DOHH2 (cell line): Measurements from ENCODE around the gene EXOC3L1.

Source experiments
- EZH2phosphoT487 ChIP-seq: fragments of 200-600 bp; sonication (generic); IDR thresholded peaks from 2 replicates; pipeline ENCODE4 v1.6.1; 2017; ENCODE audit warnings: borderline replicate concordance, mild to moderate bottlenecking, antibody characterized with exemption, low read length, moderate library complexity, mixed read lengths
- TF ChIP-seq, protein P1 (sequence below): fragments of 200-600 bp; sonication (generic); IDR thresholded peaks from one replicate; pipeline ENCODE4 v1.5.1; 2014; ENCODE audit warnings: antibody characterized with exemption, mild to moderate bottlenecking, low read depth, low read length; ENCODE audit not compliant: poor library complexity, severe bottlenecking

DNA sequence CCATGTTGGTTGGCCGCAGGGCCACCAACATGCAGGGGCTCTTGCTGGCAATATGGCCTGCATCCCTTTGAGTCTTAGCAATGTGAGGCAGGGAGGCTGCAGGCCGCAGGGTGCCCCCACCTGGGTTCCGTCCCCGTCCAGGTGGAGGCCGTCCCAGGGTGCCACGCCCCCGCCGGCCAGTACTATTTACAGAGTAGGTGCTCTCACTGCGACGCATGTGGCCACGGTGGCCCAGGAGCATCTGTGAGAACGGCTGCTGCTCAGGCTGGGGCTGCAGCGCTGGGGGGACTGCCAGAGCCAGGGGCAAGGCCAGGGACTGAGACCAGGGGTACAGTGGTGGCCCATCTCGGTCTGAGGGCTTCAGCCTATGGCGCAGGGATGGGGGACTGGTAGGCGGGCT lies 9.8 kb downstream of the EXOC3L1 start:
- TF ChIP-seq, protein P1, sequence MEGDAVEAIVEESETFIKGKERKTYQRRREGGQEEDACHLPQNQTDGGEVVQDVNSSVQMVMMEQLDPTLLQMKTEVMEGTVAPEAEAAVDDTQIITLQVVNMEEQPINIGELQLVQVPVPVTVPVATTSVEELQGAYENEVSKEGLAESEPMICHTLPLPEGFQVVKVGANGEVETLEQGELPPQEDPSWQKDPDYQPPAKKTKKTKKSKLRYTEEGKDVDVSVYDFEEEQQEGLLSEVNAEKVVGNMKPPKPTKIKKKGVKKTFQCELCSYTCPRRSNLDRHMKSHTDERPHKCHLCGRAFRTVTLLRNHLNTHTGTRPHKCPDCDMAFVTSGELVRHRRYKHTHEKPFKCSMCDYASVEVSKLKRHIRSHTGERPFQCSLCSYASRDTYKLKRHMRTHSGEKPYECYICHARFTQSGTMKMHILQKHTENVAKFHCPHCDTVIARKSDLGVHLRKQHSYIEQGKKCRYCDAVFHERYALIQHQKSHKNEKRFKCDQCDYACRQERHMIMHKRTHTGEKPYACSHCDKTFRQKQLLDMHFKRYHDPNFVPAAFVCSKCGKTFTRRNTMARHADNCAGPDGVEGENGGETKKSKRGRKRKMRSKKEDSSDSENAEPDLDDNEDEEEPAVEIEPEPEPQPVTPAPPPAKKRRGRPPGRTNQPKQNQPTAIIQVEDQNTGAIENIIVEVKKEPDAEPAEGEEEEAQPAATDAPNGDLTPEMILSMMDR, result no peak
- TF ChIP-seq EZH2phosphoT487, result no peak
